ENCODE measurements around the gene GNAT3.

Gene GNAT3

GRCh38 chr7:80537091-80537490, 25.2 kb upstream of the GNAT3 start:
- no peak for DNase-seq (ENCODE audit: extremely low read depth, low read depth)
- no peak for TF ChIP-seq CTCF (IDR thresholded peaks at IDR 0.05; ENCODE audit: low read depth, low read length)

- TF ChIP-seq CTCF (IDR thresholded peaks at IDR 0.05; ENCODE audit: low read depth, low read length), result no peak
- DNase-seq (ENCODE audit: extremely low read depth, low read depth), result no peak
Observed at GRCh38 chr7:80536426-80536825, 24.6 kb upstream of the GNAT3 start.

- no peak for TF ChIP-seq CTCF (IDR thresholded peaks at IDR 0.05; ENCODE audit: low read depth, low read length)
- no peak for DNase-seq (ENCODE audit: extremely low read depth, low read depth)
Observed at GRCh38 chr7:80533287-80533686, 21.4 kb upstream of the GNAT3 start.

GRCh38 chr7:80532153-80532552, 20.3 kb upstream of the GNAT3 start:
- TF ChIP-seq CTCF (IDR thresholded peaks at IDR 0.05; ENCODE audit: low read depth, low read length), result no peak
- DNase-seq (ENCODE audit: extremely low read depth, low read depth), result no peak

- TF ChIP-seq CTCF (IDR thresholded peaks at IDR 0.05; ENCODE audit: low read depth, low read length), result no peak
Observed at GRCh38 chr7:80530136-80530535, 18.3 kb upstream of the GNAT3 start.

GRCh38 chr7:80529362-80529761, 17.5 kb upstream of the GNAT3 start:
- no peak for TF ChIP-seq CTCF (IDR thresholded peaks at IDR 0.05; ENCODE audit: low read depth, low read length)
- DNase-seq (ENCODE audit: extremely low read depth, low read depth), result no peak

More at GRCh38 chr7:80530136-80530535, 18.3 kb upstream of the GNAT3 start:
- no peak for DNase-seq (ENCODE audit: extremely low read depth, low read depth)

GRCh38 chr7:80528689-80529088, 16.8 kb upstream of the GNAT3 start:
- no peak for TF ChIP-seq CTCF (IDR thresholded peaks at IDR 0.05; ENCODE audit: low read depth, low read length)
- no peak for DNase-seq (ENCODE audit: extremely low read depth, low read depth)
